ENCODE data around the gene MAFF. TPM values are rescaled to one million over a fixed set of nuclear protein-coding genes. Genes with fewer than 3 reads are reported as not detected.

MAFF gene
- 18.9 to 28.0 TPM (median 22.7 TPM) in 5 replicates for total RNA-seq (2022; extraction: Qiagen RNA extraction)

DNA sequence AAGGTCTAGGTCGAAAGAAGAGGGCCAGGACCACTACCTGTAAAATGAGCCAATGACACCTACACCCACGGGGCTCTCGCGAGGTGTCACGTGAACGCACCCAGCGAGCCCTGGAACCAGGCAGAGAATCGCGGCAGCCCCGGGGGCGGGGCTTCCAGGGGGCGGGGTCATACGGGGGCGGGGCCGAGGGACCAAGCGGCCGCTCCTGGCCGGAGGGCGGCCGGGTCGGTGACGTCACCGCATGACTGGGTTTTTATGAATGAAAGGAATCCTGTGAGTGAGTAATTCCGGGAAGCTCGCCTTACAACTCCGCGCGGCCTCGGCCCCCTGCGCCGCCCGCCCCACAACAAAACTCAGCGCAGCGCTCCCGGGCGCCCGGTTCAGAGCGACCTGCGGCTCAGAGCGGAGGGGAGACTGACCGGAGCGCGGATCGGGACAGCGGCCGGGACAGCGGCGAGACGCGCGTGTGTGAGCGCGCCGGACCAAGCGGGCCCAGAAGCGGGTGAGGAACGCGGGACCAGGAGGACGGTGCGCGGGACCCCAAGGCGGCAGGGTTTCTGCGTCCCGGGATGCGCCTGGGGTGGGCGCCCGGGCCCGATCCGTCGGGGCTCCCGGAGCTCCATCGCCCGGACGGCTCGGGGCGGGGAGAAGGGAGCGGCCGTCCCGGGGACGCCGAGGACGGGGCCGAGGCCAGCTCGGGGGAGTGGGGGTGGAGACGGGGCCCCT is at the start of gene MAFF:
Gene MAFF (plus strand): TSS at position 284 of the 726 bp plus-strand sequence. CDS start 11,860 bp downstream, outside the sequence.

DNA sequence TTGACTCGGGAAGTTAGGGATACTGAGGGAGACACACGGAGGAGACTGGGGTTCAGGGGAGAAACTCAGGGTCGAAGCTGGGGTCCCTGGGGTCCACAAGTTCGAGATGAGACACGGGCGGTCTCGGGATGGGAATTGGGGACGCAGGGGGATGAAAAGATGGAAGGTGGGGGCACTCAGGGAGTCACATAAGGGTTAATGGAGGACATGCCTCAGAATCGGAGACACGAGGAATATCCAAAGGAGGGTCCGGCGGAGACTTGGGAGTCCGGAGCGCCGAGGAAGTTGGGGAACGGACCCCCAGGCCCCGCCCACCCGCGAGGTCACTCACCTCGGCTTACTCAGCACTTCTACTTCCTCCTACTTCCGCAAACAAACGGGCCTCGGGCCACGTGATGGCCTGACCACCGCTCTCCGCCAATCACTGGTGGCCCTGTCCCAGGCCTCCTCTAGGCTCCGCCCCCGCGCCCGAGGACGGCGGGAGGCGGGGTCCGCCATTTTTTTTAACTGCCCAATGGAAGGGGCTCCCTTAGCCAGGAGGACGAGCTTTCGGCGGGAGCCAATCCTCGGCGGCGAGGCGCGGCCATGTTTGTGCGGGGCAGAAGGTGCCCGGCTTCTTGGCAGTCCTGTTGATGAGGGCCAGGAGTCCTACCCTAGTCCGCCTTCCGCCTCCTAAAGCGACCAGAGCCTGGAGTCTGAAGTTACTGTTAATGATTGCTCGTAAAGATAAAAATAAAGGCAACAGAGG is 20.2 kb upstream of the MAFF start, which contains the start of gene PLA2G6:
Gene PLA2G6 (minus strand): TSS at position 378 of the 748 bp plus-strand sequence. CDS start 12,404 bp downstream, outside the sequence.

Other genes with a start within 250 kb of the MAFF start
- gene C22orf23, start 248.4 kb upstream of the MAFF start, total RNA-seq (2022; extraction: Qiagen RNA extraction) = 0.14 to 0.41 TPM (median 0.20 TPM) in 4 of 5 replicates, not detected in the other
- 116 to 133 TPM (median 121 TPM) in 5 replicates for gene POLR2F, start 248.3 kb upstream of the MAFF start, total RNA-seq (2022; extraction: Qiagen RNA extraction)
- 0.04 TPM in 1 of 5 replicates, not detected in the others for gene SOX10, start 217.4 kb upstream of the MAFF start, total RNA-seq (2022; extraction: Qiagen RNA extraction)
- 11.0 to 14.4 TPM (median 12.7 TPM) in 5 replicates for gene PICK1, start 144.6 kb upstream of the MAFF start, total RNA-seq (2022; extraction: Qiagen RNA extraction)
- not detected in 5 replicates for gene SLC16A8, start 117.8 kb upstream of the MAFF start, total RNA-seq (2022; extraction: Qiagen RNA extraction)
- 4.9 to 8.7 TPM (median 7.9 TPM) in 5 replicates for gene BAIAP2L2, start 91.3 kb upstream of the MAFF start, total RNA-seq (2022; extraction: Qiagen RNA extraction)
- 2.5 to 6.0 TPM (median 4.0 TPM) in 5 replicates for gene PLA2G6, start 20.2 kb upstream of the MAFF start, total RNA-seq (2022; extraction: Qiagen RNA extraction)
- gene TMEM184B, start 71.0 kb downstream of the MAFF start, total RNA-seq (2022; extraction: Qiagen RNA extraction) = 39.6 to 65.7 TPM (median 63.2 TPM) in 5 replicates
- 83.4 to 109 TPM (median 102 TPM) in 5 replicates for gene CSNK1E, start 115.4 kb downstream of the MAFF start, total RNA-seq (2022; extraction: Qiagen RNA extraction)

Measured in A549 treated with dexamethasone at 1 μM for 4 hours (cell line).